ENCODE data around the gene ADM2.

- no peak for TF ChIP-seq CTCF (IDR thresholded peaks at IDR 0.05)
- TF ChIP-seq POLR2A (IDR thresholded peaks at IDR 0.05), result no peak
- TF ChIP-seq EP300 (IDR thresholded peaks at IDR 0.05), result no peak
Observed at GRCh38 chr22:50522208-50522805, 41.0 kb downstream of the ADM2 start.
